Colonic mucosa (tissue), 4 donors: ENCODE data around the gene RANBP17. TPM values are rescaled to one million over a fixed set of nuclear protein-coding genes. Genes with fewer than 3 reads are reported as not detected.

Source experiments
- DNase-seq: peaks from one replicate; pipeline ENCODE4 v3.0.0-alpha.2; 2020
- H3K27ac ChIP-seq: fragments of 200-600 bp; one replicate; pipeline ENCODE4 v1.8.0; 2021
- H3K27me3 ChIP-seq: fragments of 200-600 bp; one replicate; pipeline ENCODE4 v1.8.0; 2021
- H3K36me3 ChIP-seq: fragments of 200-600 bp; one replicate; pipeline ENCODE4 v1.8.0; 2021
- H3K4me1 ChIP-seq: fragments of 200-600 bp; one replicate; pipeline ENCODE4 v1.8.0; 2021; ENCODE audit warnings: mild to moderate bottlenecking
- H3K4me3 ChIP-seq: fragments of 200-600 bp; one replicate; pipeline ENCODE4 v1.8.0; 2021
- H3K9ac ChIP-seq, 2 donors: one replicate each; pipeline ENCODE4 v1.7.0; 2013; ENCODE audit warnings: control low read depth in 2 of 2, low read depth in 2 of 2, low read length in 2 of 2
- H3K9me3 ChIP-seq: fragments of 200-600 bp; one replicate; pipeline ENCODE4 v1.8.0; 2021
- intact Hi-C: fragments of 100-400 bp; cut with DNase I; formaldehyde crosslinking; loops from one replicate; pipeline ENCODE4 v1.14.1; 2022
- total RNA-seq, 2 donors: library from RNA; stranded (reverse); fragmentation: NEBNext Ultra II Directional in 1 of 2; extraction: Animal tissue kit (Norgen Biotek cat#: 25700) in 1 of 2; gene quantifications; one replicate each; pipeline ENCODE4 v1.2.1, GENCODE V29; 2021
- TF ChIP-seq, protein P1 (sequence below): fragments of 200-600 bp; IDR thresholded peaks from one replicate; pipeline ENCODE4 v1.8.0; 2022; ENCODE audit warnings: antibody characterized with exemption, mild to moderate bottlenecking
- donor health status: healthy.
- donor health status: DM: no; HTN: no; CAD: no.
- donor health status: DM: no; HTN: no; CAD: no.

The RANBP17 gene
- total RNA-seq, 2 donors from 2014 or later: 7.9 to 9.4 TPM

DNA sequence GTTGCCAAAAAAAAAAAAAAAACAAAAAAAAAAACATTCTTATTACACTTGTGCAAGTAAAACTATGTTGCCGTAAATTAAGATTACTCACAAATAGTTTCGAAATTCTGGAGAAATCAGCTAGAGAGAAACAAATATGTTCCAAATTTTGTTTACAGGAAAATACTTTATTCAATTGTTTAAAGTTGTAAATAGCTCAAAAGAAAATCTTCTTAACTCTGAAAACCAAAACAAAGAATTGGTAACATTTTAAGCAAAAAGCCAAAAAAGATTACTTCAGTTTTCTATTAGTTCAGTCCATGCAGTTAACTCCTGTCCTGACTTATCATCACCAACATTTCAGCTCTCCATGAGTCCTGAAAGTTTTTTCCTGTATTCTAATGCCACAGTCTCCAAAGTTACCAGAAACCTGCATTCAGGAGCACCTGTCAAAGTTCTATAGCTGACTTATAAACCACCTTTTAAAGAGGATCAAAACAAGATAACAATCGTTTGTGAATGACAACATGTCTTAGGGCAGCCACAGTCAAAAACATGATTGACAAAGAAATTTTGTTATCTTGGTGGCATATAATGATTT lies 194.1 kb downstream of the RANBP17 start:
- TF ChIP-seq, protein P1, sequence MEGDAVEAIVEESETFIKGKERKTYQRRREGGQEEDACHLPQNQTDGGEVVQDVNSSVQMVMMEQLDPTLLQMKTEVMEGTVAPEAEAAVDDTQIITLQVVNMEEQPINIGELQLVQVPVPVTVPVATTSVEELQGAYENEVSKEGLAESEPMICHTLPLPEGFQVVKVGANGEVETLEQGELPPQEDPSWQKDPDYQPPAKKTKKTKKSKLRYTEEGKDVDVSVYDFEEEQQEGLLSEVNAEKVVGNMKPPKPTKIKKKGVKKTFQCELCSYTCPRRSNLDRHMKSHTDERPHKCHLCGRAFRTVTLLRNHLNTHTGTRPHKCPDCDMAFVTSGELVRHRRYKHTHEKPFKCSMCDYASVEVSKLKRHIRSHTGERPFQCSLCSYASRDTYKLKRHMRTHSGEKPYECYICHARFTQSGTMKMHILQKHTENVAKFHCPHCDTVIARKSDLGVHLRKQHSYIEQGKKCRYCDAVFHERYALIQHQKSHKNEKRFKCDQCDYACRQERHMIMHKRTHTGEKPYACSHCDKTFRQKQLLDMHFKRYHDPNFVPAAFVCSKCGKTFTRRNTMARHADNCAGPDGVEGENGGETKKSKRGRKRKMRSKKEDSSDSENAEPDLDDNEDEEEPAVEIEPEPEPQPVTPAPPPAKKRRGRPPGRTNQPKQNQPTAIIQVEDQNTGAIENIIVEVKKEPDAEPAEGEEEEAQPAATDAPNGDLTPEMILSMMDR: no peak
- Histone ChIP-seq H3K27me3 (no peaks in the 10 kb centered on the region), H3K27ac (no peak overlapping the region), H3K4me1 (no peaks in the 10 kb centered on the region), H3K4me3 (no peak overlapping the region), H3K9me3 (peaks cover 7% of the 10 kb centered on the region), H3K36me3 (no peaks in the 10 kb centered on the region), H3K9ac (no peak overlapping the region)
- intact Hi-C loops: no loop called here
- DNase-seq: no peak

DNA sequence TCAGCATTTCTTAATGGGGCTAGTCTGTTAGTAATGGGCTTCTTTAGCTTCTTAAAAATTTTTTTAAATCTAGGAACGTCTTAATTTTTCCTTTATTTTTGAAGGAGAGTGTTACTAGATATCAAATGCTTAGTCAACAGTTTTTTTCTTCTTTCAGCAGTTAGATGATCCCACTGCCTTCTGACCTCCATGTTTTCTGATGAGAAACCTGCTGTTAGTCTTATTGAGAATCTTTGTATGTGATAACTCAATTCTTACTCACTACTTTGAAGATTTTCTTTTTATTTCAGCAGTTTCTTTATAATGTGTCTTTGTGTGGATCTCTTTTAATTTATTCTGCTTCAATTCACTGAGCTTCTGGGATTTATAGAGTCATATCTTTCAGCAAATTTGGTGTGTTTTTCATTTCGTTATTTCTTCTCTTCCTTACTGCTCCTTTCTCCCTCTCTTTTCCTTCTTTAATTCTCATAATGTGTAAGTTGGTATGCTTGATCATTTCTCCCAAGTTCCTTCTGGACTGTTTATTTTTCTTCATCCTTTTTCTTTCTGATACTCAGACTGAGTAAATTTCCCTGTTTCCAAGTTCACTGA lies 205.8 kb downstream of the RANBP17 start:
- H3K27ac ChIP-seq: no peak overlapping the region
- no peak overlapping the region for H3K9ac ChIP-seq
- no peaks in the 10 kb centered on the region for H3K9me3 ChIP-seq
- H3K27me3 ChIP-seq: no peaks in the 10 kb centered on the region
- H3K4me3 ChIP-seq: no peak overlapping the region
- intact Hi-C loops: no loop called here
- no peaks in the 10 kb centered on the region for H3K4me1 ChIP-seq
- no peaks in the 10 kb centered on the region for H3K36me3 ChIP-seq
- no peak for DNase-seq
- TF ChIP-seq, protein P1: no peak

DNA sequence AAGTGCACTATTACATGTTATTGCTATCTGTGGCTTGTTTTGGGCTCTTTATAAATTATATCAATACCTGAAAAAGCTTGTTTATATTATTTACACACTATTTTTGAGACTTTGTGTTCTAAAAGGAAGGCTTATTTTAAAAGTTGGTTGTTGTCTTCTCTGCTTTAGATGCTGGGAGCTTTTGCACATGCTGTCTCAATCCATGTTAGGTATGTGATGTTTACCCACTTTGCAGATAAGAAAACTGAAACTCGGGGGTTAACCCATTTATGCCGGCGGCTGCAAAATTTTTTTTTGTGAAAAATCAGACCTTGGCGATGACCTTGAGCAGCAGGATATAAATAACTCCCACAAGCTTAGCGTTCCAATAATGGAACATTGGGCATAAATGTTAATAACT lies 212.9 kb downstream of the RANBP17 start:
- intact Hi-C loops: no loop called here
- Histone ChIP-seq H3K4me1 (no peaks in the 10 kb centered on the region), H3K9ac (no peak overlapping the region), H3K9me3 (no peaks in the 10 kb centered on the region), H3K27ac (no peak overlapping the region), H3K36me3 (no peaks in the 10 kb centered on the region), H3K27me3 (no peaks in the 10 kb centered on the region), H3K4me3 (no peak overlapping the region)
- TF ChIP-seq, protein P1: no peak
- no peak for DNase-seq

DNA sequence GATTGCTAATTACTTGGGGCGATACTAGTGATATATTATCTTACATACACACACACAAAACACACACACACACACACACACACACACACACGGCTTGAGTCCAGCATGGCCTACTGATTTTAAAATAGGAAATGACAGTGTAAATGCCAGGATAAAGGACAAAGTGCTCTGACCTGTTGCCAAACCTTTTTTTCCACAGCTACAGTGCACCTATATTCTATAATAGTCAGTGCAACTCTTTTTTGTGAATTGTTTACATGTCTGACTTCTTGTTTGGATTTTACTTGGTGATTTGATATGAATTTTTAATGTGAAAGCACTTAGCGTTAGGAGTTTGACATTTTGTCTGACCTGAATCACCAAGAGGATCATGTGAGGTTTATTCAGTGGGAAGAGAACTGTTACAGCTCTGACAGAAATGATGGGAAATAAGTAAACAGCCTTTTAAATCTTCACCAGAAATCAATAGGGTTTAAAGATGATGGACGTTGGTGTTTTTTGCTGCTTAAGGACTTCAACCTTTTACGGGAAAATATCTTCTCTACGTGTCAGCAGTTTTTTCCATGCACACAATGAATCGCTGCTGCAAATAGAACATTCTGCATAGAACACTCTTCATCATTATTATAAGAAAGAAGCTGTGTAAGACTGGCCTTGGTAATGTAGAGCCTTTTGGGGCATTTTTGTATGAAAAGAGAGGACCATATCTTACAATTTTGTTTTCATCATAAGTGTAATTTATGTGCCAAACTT lies 218.5 kb downstream of the RANBP17 start:
- Histone ChIP-seq H3K27me3 (no peaks in the 10 kb centered on the region), H3K9ac (no peak overlapping the region), H3K36me3 (no peaks in the 10 kb centered on the region), H3K27ac (no peak overlapping the region), H3K9me3 (no peaks in the 10 kb centered on the region), H3K4me1 (no peaks in the 10 kb centered on the region), H3K4me3 (no peak overlapping the region)
- no peak for DNase-seq
- intact Hi-C loops: no loop called here
- TF ChIP-seq, protein P1: no peak

DNA sequence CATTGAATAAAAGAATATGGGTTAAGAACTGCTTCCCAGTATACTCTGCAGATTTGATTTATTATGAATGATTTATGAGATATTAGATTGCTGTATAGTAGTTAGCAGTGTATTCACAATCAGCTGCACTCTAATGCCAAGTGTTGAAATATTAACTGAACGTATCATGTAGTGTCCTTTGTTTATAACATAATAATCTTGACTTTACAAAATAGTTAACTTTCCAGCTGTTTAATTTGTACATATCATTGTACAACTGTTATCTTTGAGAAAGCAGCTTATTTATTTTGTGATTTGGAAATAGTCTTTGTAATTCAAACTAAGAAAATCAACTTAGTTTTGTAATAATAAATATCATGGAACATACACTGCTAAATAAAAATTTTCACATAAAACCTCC lies 219.5 kb downstream of the RANBP17 start:
- Histone ChIP-seq H3K9me3 (no peaks in the 10 kb centered on the region), H3K27ac (no peak overlapping the region), H3K4me3 (no peak overlapping the region), H3K9ac (no peak overlapping the region), H3K27me3 (no peaks in the 10 kb centered on the region), H3K4me1 (no peaks in the 10 kb centered on the region), H3K36me3 (no peaks in the 10 kb centered on the region)
- intact Hi-C loops: no loop called here
- TF ChIP-seq, protein P1: no peak
- no peak for DNase-seq
